ENCODE results near the gene CASK. TPM values are rescaled to one million over a fixed set of nuclear protein-coding genes. Genes with fewer than 3 reads are reported as not detected.

Gene CASK
- total RNA-seq, 2 donors from 2014 or later: 90.8 to 107 TPM

DNA sequence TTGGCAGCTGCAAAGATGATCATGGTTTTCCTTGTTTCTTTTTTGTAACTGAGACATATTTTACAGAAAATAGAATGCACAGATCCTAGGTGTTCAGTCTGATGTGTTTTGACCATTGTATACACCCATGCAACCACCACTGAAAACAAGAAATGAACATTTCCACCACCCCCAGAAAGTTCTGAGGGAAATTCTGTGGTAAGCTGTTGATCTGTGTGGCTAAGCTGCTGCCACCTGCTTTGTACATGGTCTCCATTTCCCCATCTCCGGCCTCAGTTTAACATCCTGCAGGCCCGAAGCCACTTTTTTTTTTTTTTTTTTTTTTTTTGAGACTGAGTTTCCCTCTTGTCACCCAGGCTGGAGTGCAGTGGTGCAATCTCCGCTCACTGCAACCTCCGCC lies 411.0 kb downstream of the CASK start:
- TF ChIP-seq, protein P1, sequence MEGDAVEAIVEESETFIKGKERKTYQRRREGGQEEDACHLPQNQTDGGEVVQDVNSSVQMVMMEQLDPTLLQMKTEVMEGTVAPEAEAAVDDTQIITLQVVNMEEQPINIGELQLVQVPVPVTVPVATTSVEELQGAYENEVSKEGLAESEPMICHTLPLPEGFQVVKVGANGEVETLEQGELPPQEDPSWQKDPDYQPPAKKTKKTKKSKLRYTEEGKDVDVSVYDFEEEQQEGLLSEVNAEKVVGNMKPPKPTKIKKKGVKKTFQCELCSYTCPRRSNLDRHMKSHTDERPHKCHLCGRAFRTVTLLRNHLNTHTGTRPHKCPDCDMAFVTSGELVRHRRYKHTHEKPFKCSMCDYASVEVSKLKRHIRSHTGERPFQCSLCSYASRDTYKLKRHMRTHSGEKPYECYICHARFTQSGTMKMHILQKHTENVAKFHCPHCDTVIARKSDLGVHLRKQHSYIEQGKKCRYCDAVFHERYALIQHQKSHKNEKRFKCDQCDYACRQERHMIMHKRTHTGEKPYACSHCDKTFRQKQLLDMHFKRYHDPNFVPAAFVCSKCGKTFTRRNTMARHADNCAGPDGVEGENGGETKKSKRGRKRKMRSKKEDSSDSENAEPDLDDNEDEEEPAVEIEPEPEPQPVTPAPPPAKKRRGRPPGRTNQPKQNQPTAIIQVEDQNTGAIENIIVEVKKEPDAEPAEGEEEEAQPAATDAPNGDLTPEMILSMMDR (IDR thresholded peaks at IDR 0.05): no peak
- Histone ChIP-seq H3K27ac (no peak overlapping the region), H3K27me3 (no peaks in the 10 kb centered on the region), H3K9me3 (no peaks in the 10 kb centered on the region), H3K9ac (ENCODE audit: low read depth in 2 of 2, low read length in 2 of 2) (no peak overlapping the region), H3K36me3 (no peaks in the 10 kb centered on the region), H3K4me3 (no peak overlapping the region), H3K4me1 (no peaks in the 10 kb centered on the region)
- DNase-seq: no peak
- intact Hi-C loops (cut with DNase I): no loop called here

DNA sequence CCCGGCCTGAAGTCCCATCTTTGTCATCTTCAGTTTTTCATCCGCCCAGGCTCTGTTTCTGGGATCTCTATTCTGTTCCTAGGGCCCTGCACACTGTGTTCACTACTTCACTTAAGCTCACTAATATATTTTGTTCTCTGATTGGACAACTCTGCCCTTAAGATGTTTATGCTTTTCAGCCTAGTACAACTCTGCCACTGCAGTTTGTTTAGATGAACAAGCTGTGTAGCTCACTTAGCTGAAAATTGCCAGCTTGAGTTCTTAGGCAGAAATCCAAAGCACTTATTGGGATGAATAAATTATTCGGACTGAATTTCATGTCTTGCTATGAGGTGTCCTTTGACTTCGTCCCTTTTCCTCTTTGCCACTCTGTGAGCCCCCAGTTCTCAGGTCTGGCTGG lies 415.4 kb downstream of the CASK start:
- Histone ChIP-seq H3K9ac (ENCODE audit: low read depth in 2 of 2, low read length in 2 of 2) (no peak overlapping the region), H3K27ac (no peak overlapping the region), H3K4me3 (no peak overlapping the region), H3K36me3 (no peaks in the 10 kb centered on the region), H3K27me3 (no peaks in the 10 kb centered on the region), H3K9me3 (no peaks in the 10 kb centered on the region), H3K4me1 (no peaks in the 10 kb centered on the region)
- intact Hi-C loops (cut with DNase I): no loop called here
- DNase-seq: no peak
- TF ChIP-seq, protein P1 (IDR thresholded peaks at IDR 0.05): no peak

DNA sequence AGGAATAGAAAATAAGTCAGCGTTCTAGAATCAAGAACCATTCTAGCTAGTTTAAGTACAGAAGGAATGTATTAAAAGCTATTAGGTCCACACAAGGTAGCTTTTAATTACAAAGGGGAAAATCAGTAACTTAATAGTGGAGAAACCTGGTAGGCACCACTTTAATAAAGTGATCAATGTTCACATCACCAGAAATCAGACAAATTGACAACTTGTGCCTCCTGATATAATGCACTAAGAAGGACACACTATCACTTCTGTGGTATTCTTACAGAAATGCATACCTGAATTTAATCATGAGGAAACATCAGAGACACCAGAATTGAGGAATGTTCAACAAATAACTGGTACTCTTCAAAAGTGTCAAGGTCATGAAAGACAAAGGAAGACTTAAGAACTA lies 421.4 kb downstream of the CASK start:
- H3K9ac ChIP-seq (ENCODE audit: low read depth in 2 of 2, low read length in 2 of 2): no peak overlapping the region
- intact Hi-C loops (cut with DNase I): no loop called here
- TF ChIP-seq, protein P1 (IDR thresholded peaks at IDR 0.05): no peak
- H3K27me3 ChIP-seq: peaks cover 3% of the 10 kb centered on the region
- no peaks in the 10 kb centered on the region for H3K9me3 ChIP-seq
- H3K4me1 ChIP-seq: no peaks in the 10 kb centered on the region
- H3K4me3 ChIP-seq: no peak overlapping the region
- no peak overlapping the region for H3K27ac ChIP-seq
- DNase-seq: no peak
- H3K36me3 ChIP-seq: no peaks in the 10 kb centered on the region

DNA sequence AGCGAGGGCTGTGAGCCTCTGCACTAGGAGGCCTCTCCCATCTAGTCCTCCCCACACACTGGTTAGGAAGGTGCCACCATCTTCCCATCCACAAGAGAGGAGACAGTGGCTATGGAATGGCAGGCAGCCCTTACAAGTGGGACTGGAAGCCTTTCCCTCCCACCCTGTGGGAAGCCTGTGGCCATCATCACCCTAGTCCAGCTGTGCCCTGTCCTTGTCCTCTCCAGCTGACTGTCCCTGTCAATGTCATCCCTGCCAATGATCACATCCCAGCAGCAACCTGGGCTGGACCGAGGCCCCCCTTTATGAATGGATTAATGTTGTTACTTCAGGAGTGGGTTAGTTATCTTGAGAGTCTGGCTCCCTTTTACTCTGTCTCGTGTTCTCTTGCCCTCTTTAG lies 423.4 kb downstream of the CASK start:
- H3K4me3 ChIP-seq: no peak overlapping the region
- H3K4me1 ChIP-seq: no peaks in the 10 kb centered on the region
- no peak for DNase-seq
- no peaks in the 10 kb centered on the region for H3K9me3 ChIP-seq
- TF ChIP-seq, protein P1 (IDR thresholded peaks at IDR 0.05): no peak
- peaks cover 3% of the 10 kb centered on the region for H3K27me3 ChIP-seq
- intact Hi-C loops (cut with DNase I): no loop called here
- no peaks in the 10 kb centered on the region for H3K36me3 ChIP-seq
- H3K27ac ChIP-seq: no peak overlapping the region
- no peak overlapping the region for H3K9ac ChIP-seq (ENCODE audit: low read depth in 2 of 2, low read length in 2 of 2)

DNA sequence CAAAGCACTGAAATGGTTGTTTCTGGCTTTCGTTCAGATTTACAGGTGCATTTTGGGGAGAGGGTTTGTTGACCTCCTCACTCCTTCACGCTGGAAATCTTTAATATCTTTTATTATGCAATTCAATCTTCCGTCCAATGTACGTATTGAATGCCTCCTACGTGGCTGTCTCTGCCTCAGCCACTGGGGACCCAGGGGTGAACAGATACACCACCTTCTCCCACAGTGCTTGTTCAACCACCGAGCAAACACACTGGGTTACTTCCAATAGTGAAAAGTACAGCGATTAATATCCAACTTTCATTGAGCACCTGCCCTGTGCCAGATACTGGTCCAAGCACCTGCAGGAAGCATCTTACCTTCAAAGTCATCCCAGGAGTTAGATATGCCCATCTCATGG lies 424.2 kb downstream of the CASK start:
- no peaks in the 10 kb centered on the region for H3K4me1 ChIP-seq
- H3K27ac ChIP-seq: no peak overlapping the region
- no peak overlapping the region for H3K9ac ChIP-seq (ENCODE audit: low read depth in 2 of 2, low read length in 2 of 2)
- DNase-seq: no peak
- no peaks in the 10 kb centered on the region for H3K9me3 ChIP-seq
- intact Hi-C loops (cut with DNase I): no loop called here
- TF ChIP-seq, protein P1 (IDR thresholded peaks at IDR 0.05): no peak
- H3K27me3 ChIP-seq: peaks cover 3% of the 10 kb centered on the region
- H3K4me3 ChIP-seq: no peak overlapping the region
- no peaks in the 10 kb centered on the region for H3K36me3 ChIP-seq
